Lower leg skin (tissue), 3 donors: ENCODE results near the gene SPATA2.

ENCODE experiments used
- CTCF ChIP-seq, 3 donors: fragments of 450-650 bp; IDR thresholded peaks; one replicate each; pipeline ENCODE4 v1.5.1; 2016; ENCODE audit warnings: antibody characterized with exemption in 3 of 3, mild to moderate bottlenecking in 3 of 3, moderate library complexity in 2 of 3
- POLR2A ChIP-seq, 2 donors: fragments of 450-650 bp; IDR thresholded peaks; one replicate each; pipeline ENCODE4 v1.6.1; 2016 to 2017; ENCODE audit warnings: antibody characterized with exemption in 2 of 2, mild to moderate bottlenecking in 1 of 2, moderate library complexity in 1 of 2

DNA sequence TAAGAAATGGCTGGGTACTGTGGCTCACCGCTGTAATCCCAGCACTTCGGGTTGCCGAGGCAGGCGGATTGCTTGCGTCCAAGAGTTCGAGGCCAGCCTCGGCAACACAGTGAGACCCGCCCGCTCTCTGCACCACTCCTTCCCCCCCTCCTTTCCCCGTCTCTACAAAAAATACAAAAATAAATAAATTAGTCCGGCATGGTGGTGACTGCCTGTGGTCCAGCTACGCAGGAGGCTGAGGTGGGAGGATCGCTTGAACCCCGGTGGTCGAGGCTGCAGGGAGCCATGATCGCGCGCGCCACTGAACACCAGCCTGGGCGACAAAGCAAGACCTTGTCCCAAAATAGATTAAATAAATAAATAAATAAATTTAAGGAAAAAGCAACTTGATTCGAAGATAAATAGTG, 20.4 kb upstream of the SPATA2 start:
- TF ChIP-seq CTCF (IDR thresholded peaks at IDR 0.05) (no peak), POLR2A (IDR thresholded peaks at IDR 0.05) (no peak)
